Karpas-422 (cell line): ENCODE measurements around the gene ADARB2. TPM values are rescaled to one million over a fixed set of nuclear protein-coding genes. Genes with fewer than 3 reads are reported as not detected.
A peak's percentile ranks its signal among the peaks of the same experiment; 100 is the strongest.
"Not testable (repeated sequence)": the region's sequence is repeated elsewhere in the genome, so short reads cannot be mapped to it uniquely, and the experiment has no call there.

ENCODE experiments used
- DNase-seq: peaks from one replicate; pipeline ENCODE4 v3.0.0-alpha.2; 2015
- H2AFZ ChIP-seq: fragments of 200-600 bp; sonication (generic); 2 replicates; pipeline ENCODE4 v1.6.1; 2014; ENCODE audit warnings: antibody characterized with exemption, low read length, mixed read lengths
- H3K27ac ChIP-seq: fragments of 200-600 bp; sonication (generic); 2 replicates; pipeline ENCODE4 v1.5.1; 2014; ENCODE audit warnings: mild to moderate bottlenecking, low read length, moderate library complexity
- H3K27me3 ChIP-seq: fragments of 200-600 bp; sonication (generic); 2 replicates; pipeline ENCODE4 v1.6.1; 2014; ENCODE audit warnings: low read length, mixed read lengths
- H3K36me3 ChIP-seq: fragments of 200-600 bp; sonication (generic); 2 replicates; pipeline ENCODE4 v1.6.1; 2014; ENCODE audit warnings: low read length, mixed read lengths; ENCODE audit not compliant: insufficient read depth
- H3K4me1 ChIP-seq: fragments of 200-600 bp; sonication (generic); 2 replicates; pipeline ENCODE4 v1.6.1; 2014; ENCODE audit warnings: mild to moderate bottlenecking, low read length, mixed read lengths
- H3K4me2 ChIP-seq: fragments of 200-600 bp; sonication (generic); 2 replicates; pipeline ENCODE4 v1.6.1; 2014; ENCODE audit warnings: low read length, low read depth, mild to moderate bottlenecking; ENCODE audit not compliant: poor library complexity, severe bottlenecking
- H3K4me3 ChIP-seq: fragments of 200-600 bp; sonication (generic); 2 replicates; pipeline ENCODE4 v1.5.1; 2014; ENCODE audit warnings: mild to moderate bottlenecking, antibody characterized with exemption, low read length, mixed read lengths
- H3K79me2 ChIP-seq: fragments of 200-600 bp; sonication (generic); 2 replicates; pipeline ENCODE4 v1.6.1; 2014; ENCODE audit warnings: mild to moderate bottlenecking, low read length, mixed read lengths
- H3K9ac ChIP-seq: fragments of 200-600 bp; sonication (generic); 2 replicates; pipeline ENCODE4 v1.6.0; 2014; ENCODE audit warnings: low read length
- H3K9me2 ChIP-seq: fragments of 200-600 bp; sonication (generic), shearing (Covaris generic); replicated peaks from 2 replicates; pipeline ENCODE4 v1.6.0; 2014; ENCODE audit warnings: mild to moderate bottlenecking, low read length, moderate library complexity; ENCODE audit not compliant: insufficient read depth
- H3K9me3 ChIP-seq: fragments of 300-700, 200-600 bp; sonication (generic); 2 replicates; pipeline ENCODE4 v1.6.1; 2014; ENCODE audit warnings: low read length, mixed read lengths
- H4K20me1 ChIP-seq: fragments of 200-600 bp; sonication (generic); 2 replicates; pipeline ENCODE4 v1.6.1; 2014; ENCODE audit warnings: mild to moderate bottlenecking, antibody characterized with exemption, low read length, low read depth; ENCODE audit not compliant: insufficient read depth
- total RNA-seq: library from RNA; depleted of rRNA; stranded (reverse); fragments of >200 nt; shearing (Covaris generic); gene quantifications from 2 replicates; pipeline ENCODE4 v1.2.3, GENCODE V29; 2014; ENCODE audit warnings: low replicate concordance

ADARB2 gene
- total RNA-seq, 1 experiment from 2014 or later = not detected

- not testable (repeated sequence) for H3K4me1 ChIP-seq, H2AFZ ChIP-seq, H3K4me3 ChIP-seq, H3K4me2 ChIP-seq, H3K9me2 ChIP-seq, H4K20me1 ChIP-seq, H3K9ac ChIP-seq, H3K36me3 ChIP-seq, H3K27me3 ChIP-seq, H3K9me3 ChIP-seq, H3K27ac ChIP-seq, DNase-seq, H3K79me2 ChIP-seq
Observed at GRCh38 chr10:1248262-1248630, 489.1 kb downstream of the ADARB2 start.

GRCh38 chr10:1247598-1248261 lies 489.6 kb downstream of the ADARB2 start:
- Histone ChIP-seq H3K4me3 (no peak overlapping the region), H3K36me3 (no peaks in the 10 kb centered on the region), H2AFZ (no peak overlapping the region), H3K9me3 (no peaks in the 10 kb centered on the region), H3K27me3 (no peaks in the 10 kb centered on the region), H3K79me2 (no peaks in the 10 kb centered on the region), H3K9ac (no peak overlapping the region), H3K4me2 (no peak overlapping the region), H3K9me2 (no peaks in the 10 kb centered on the region), H3K27ac (no peak overlapping the region), H3K4me1 (no peaks in the 10 kb centered on the region), H4K20me1 (no peaks in the 10 kb centered on the region)
- DNase-seq = no peak

GRCh38 chr10:1244493-1244892 lies 492.8 kb downstream of the ADARB2 start:
- no peak for DNase-seq
- Histone ChIP-seq H3K79me2 (no peaks in the 10 kb centered on the region), H2AFZ (no peak overlapping the region), H3K27me3 (no peaks in the 10 kb centered on the region), H3K4me3 (no peak overlapping the region), H3K9ac (no peak overlapping the region), H4K20me1 (no peaks in the 10 kb centered on the region), H3K4me1 (no peaks in the 10 kb centered on the region), H3K9me2 (no peaks in the 10 kb centered on the region), H3K27ac (no peak overlapping the region), H3K9me3 (no peaks in the 10 kb centered on the region), H3K36me3 (no peaks in the 10 kb centered on the region), H3K4me2 (no peak overlapping the region)

- Histone ChIP-seq H3K36me3 (no peaks in the 10 kb centered on the region), H3K4me3 (no peak overlapping the region), H3K9me2 (no peaks in the 10 kb centered on the region), H4K20me1 (no peaks in the 10 kb centered on the region), H3K9me3 (no peaks in the 10 kb centered on the region), H3K9ac (no peak overlapping the region), H3K27me3 (no peaks in the 10 kb centered on the region), H2AFZ (no peak overlapping the region), H3K4me2 (no peak overlapping the region), H3K27ac (no peak overlapping the region), H3K4me1 (no peaks in the 10 kb centered on the region), H3K79me2 (no peaks in the 10 kb centered on the region)
- no peak for DNase-seq
Observed at GRCh38 chr10:1243486-1244234, 493.7 kb downstream of the ADARB2 start.

GRCh38 chr10:1242975-1243374 lies 494.4 kb downstream of the ADARB2 start:
- no peaks in the 10 kb centered on the region for H3K27me3 ChIP-seq
- H2AFZ ChIP-seq = no peak overlapping the region
- DNase-seq = no peak
- no peaks in the 10 kb centered on the region for H3K36me3 ChIP-seq
- H3K4me3 ChIP-seq = no peak overlapping the region
- H3K4me1 ChIP-seq = no peaks in the 10 kb centered on the region
- no peaks in the 10 kb centered on the region for H3K79me2 ChIP-seq
- H4K20me1 ChIP-seq = no peaks in the 10 kb centered on the region
- no peak overlapping the region for H3K27ac ChIP-seq
- H3K9ac ChIP-seq = no peak overlapping the region
- no peak overlapping the region for H3K4me2 ChIP-seq
- no peaks in the 10 kb centered on the region for H3K9me2 ChIP-seq
- no peaks in the 10 kb centered on the region for H3K9me3 ChIP-seq

GRCh38 chr10:1241973-1242935 lies 495.1 kb downstream of the ADARB2 start:
- Histone ChIP-seq H3K4me3 (no peak overlapping the region), H3K9me2 (no peaks in the 10 kb centered on the region), H4K20me1 (no peaks in the 10 kb centered on the region), H2AFZ (no peak overlapping the region), H3K4me1 (no peaks in the 10 kb centered on the region), H3K27me3 (no peaks in the 10 kb centered on the region), H3K9me3 (no peaks in the 10 kb centered on the region), H3K79me2 (no peaks in the 10 kb centered on the region), H3K4me2 (no peak overlapping the region), H3K27ac (no peak overlapping the region), H3K36me3 (no peaks in the 10 kb centered on the region), H3K9ac (no peak overlapping the region)
- peak; percentile 10 for DNase-seq

- Histone ChIP-seq H3K4me3 (no peak overlapping the region), H3K4me1 (no peaks in the 10 kb centered on the region), H3K27me3 (no peaks in the 10 kb centered on the region), H2AFZ (no peak overlapping the region), H3K36me3 (no peaks in the 10 kb centered on the region), H3K9ac (no peak overlapping the region), H3K9me3 (no peaks in the 10 kb centered on the region), H3K9me2 (no peaks in the 10 kb centered on the region), H3K79me2 (no peaks in the 10 kb centered on the region), H3K27ac (no peak overlapping the region), H3K4me2 (no peak overlapping the region), H4K20me1 (no peaks in the 10 kb centered on the region)
- DNase-seq = peak; percentile 23
Observed at GRCh38 chr10:1241322-1241890, 495.9 kb downstream of the ADARB2 start.

GRCh38 chr10:1240341-1240775 lies 497.0 kb downstream of the ADARB2 start:
- H3K9me2 ChIP-seq = no peaks in the 10 kb centered on the region
- no peak for DNase-seq
- H4K20me1 ChIP-seq = no peaks in the 10 kb centered on the region
- no peak overlapping the region for H2AFZ ChIP-seq
- no peak overlapping the region for H3K27ac ChIP-seq
- no peaks in the 10 kb centered on the region for H3K9me3 ChIP-seq
- H3K9ac ChIP-seq = no peak overlapping the region
- no peaks in the 10 kb centered on the region for H3K79me2 ChIP-seq
- H3K4me1 ChIP-seq = no peaks in the 10 kb centered on the region
- no peaks in the 10 kb centered on the region for H3K27me3 ChIP-seq
- H3K4me2 ChIP-seq = no peak overlapping the region
- H3K4me3 ChIP-seq = no peak overlapping the region
- H3K36me3 ChIP-seq = no peaks in the 10 kb centered on the region
